ENCODE measurements around the gene COL12A1. TPM values are rescaled to one million over a fixed set of nuclear protein-coding genes. Genes with fewer than 3 reads are reported as not detected.

The COL12A1 gene
- total and polyA plus RNA-seq, 8 donors = 23.1 to 74.3 (median 31.5) TPM

GRCh38 chr6:75158176-75158575, 47.7 kb downstream of the COL12A1 start:
- no peak overlapping the region for H3K4me3 ChIP-seq
- TF ChIP-seq CTCF (IDR thresholded peaks at IDR 0.05) = no peak
- no peaks in the 10 kb centered on the region for H3K4me1 ChIP-seq
- no peaks in the 10 kb centered on the region for H3K9me3 ChIP-seq
- no peaks in the 10 kb centered on the region for H3K36me3 ChIP-seq
- no peak overlapping the region for H3K27ac ChIP-seq
- H3K27me3 ChIP-seq = no peaks in the 10 kb centered on the region
- no peak for DNase-seq
- no peak for ATAC-seq
- intact Hi-C loops (cut with DNase I) = no loop called here

- intact Hi-C loops (cut with DNase I) = no loop called here
- DNase-seq (no peak), ATAC-seq (no peak)
- H3K36me3 ChIP-seq = no peaks in the 10 kb centered on the region
- no peaks in the 10 kb centered on the region for H3K9me3 ChIP-seq
- H3K4me3 ChIP-seq = no peak overlapping the region
- H3K4me1 ChIP-seq = no peaks in the 10 kb centered on the region
- TF ChIP-seq CTCF (IDR thresholded peaks at IDR 0.05) = no peak
- H3K27me3 ChIP-seq = no peaks in the 10 kb centered on the region
- no peak overlapping the region for H3K27ac ChIP-seq
Measured at GRCh38 chr6:75157336-75157735, 48.5 kb downstream of the COL12A1 start.

- ATAC-seq (no peak), DNase-seq (no peak)
- no peak overlapping the region for H3K27ac ChIP-seq
- no peaks in the 10 kb centered on the region for H3K36me3 ChIP-seq
- no peaks in the 10 kb centered on the region for H3K4me1 ChIP-seq
- intact Hi-C loops (cut with DNase I) = no loop called here
- TF ChIP-seq CTCF (IDR thresholded peaks at IDR 0.05) = no peak
- H3K27me3 ChIP-seq = no peaks in the 10 kb centered on the region
- no peak overlapping the region for H3K4me3 ChIP-seq
- no peaks in the 10 kb centered on the region for H3K9me3 ChIP-seq
Measured at GRCh38 chr6:75156186-75156878, 49.5 kb downstream of the COL12A1 start.

- ATAC-seq = no peak
- no peak overlapping the region for H3K27ac ChIP-seq
- H3K27me3 ChIP-seq = no peaks in the 10 kb centered on the region
- H3K4me1 ChIP-seq = no peaks in the 10 kb centered on the region
- H3K4me3 ChIP-seq = no peak overlapping the region
- H3K9me3 ChIP-seq = no peaks in the 10 kb centered on the region
- DNase-seq = no peak
- intact Hi-C loops (cut with DNase I) = no loop called here
- no peaks in the 10 kb centered on the region for H3K36me3 ChIP-seq
- TF ChIP-seq CTCF (IDR thresholded peaks at IDR 0.05) = no peak
Measured at GRCh38 chr6:75155631-75156030, 50.2 kb downstream of the COL12A1 start.

GRCh38 chr6:75154973-75155372, 50.9 kb downstream of the COL12A1 start:
- no peak for TF ChIP-seq CTCF (IDR thresholded peaks at IDR 0.05)
- no peaks in the 10 kb centered on the region for H3K9me3 ChIP-seq
- no peak for DNase-seq
- H3K36me3 ChIP-seq = no peaks in the 10 kb centered on the region
- intact Hi-C loops (cut with DNase I) = no loop called here
- no peak for ATAC-seq
- H3K27me3 ChIP-seq = no peaks in the 10 kb centered on the region
- H3K4me3 ChIP-seq = no peak overlapping the region
- H3K4me1 ChIP-seq = no peaks in the 10 kb centered on the region
- H3K27ac ChIP-seq = no peak overlapping the region

Data from left lung (tissue), 10 donors.